HepG2 (cell line): ENCODE data around the gene XRCC1. TPM values are rescaled to one million over a fixed set of nuclear protein-coding genes. Genes with fewer than 3 reads are reported as not detected.

Experiments used
- AGO2 ChIP-seq: fragments of 200-400 bp; formaldehyde crosslinking; optimal IDR thresholded peaks from 2 replicates; pipeline ENCODE3; 2017; ENCODE audit warnings: mild to moderate bottlenecking, low read depth, low read length, moderate library complexity
- DR1 ChIP-seq: sonication (generic); formaldehyde crosslinking; IDR thresholded peaks from 2 replicates; pipeline ENCODE4 v1.8.0; 2021; ENCODE audit warnings: mild to moderate bottlenecking, missing genetic modification reagents, inconsistent platforms
- ETV5 ChIP-seq: IDR thresholded peaks from 2 replicates; pipeline ENCODE4 v1.6.1; 2018; ENCODE audit warnings: missing biosample characterization, missing genetic modification reagents, inconsistent platforms, borderline replicate concordance
- FOSL2 ChIP-seq: sonication (generic); formaldehyde crosslinking; IDR thresholded peaks from 2 replicates; pipeline ENCODE4 v1.4.0; 2020; ENCODE audit warnings: missing genetic modification reagents
- NFKBIZ ChIP-seq: IDR thresholded peaks from 2 replicates; pipeline ENCODE4 v1.6.1; 2018; ENCODE audit warnings: missing genetic modification reagents, missing compliant biosample characterization
- NKX3-1 ChIP-seq: sonication (generic); formaldehyde crosslinking; IDR thresholded peaks from 2 replicates; pipeline ENCODE4 v1.5.0; 2020; ENCODE audit warnings: missing genetic modification reagents
- RBM39 ChIP-seq: fragments of 200-400 bp; formaldehyde crosslinking; IDR thresholded peaks from one replicate; pipeline ENCODE4 v1.6.1; 2018; ENCODE audit warnings: antibody characterized with exemption, mild to moderate bottlenecking, low read depth, low read length; ENCODE audit not compliant: poor library complexity, severe bottlenecking
- SP2 ChIP-seq: sonication (generic); formaldehyde crosslinking; IDR thresholded peaks from 2 replicates; pipeline ENCODE4 v1.5.1; 2020; ENCODE audit warnings: mild to moderate bottlenecking, missing genetic modification reagents
- ZC3H13 ChIP-seq: sonication (generic); formaldehyde crosslinking; IDR thresholded peaks from 2 replicates; pipeline ENCODE4 v1.8.1; 2023; ENCODE audit warnings: mild to moderate bottlenecking, missing genetic modification reagents, moderate library complexity
- ZFP41 ChIP-seq: sonication (generic); formaldehyde crosslinking; IDR thresholded peaks from 2 replicates; pipeline ENCODE4 v1.4.0; 2020; ENCODE audit warnings: mild to moderate bottlenecking, missing genetic modification reagents, borderline replicate concordance
- ZNF121 ChIP-seq: sonication (generic); formaldehyde crosslinking; IDR thresholded peaks from 2 replicates; pipeline ENCODE4 v1.5.0; 2020; ENCODE audit warnings: mild to moderate bottlenecking, missing genetic modification reagents
- ZNF333 ChIP-seq: sonication (generic); formaldehyde crosslinking; IDR thresholded peaks from 2 replicates; pipeline ENCODE4 v1.4.0; 2020; ENCODE audit warnings: mild to moderate bottlenecking, missing genetic modification reagents, borderline replicate concordance
- ZNF44 ChIP-seq: sonication (generic); formaldehyde crosslinking; IDR thresholded peaks from 2 replicates; pipeline ENCODE4 v1.5.1; 2020; ENCODE audit warnings: mild to moderate bottlenecking, missing genetic modification reagents
- ZNF451 ChIP-seq: sonication (generic); formaldehyde crosslinking; IDR thresholded peaks from 2 replicates; pipeline ENCODE4 v1.5.0; 2020; ENCODE audit warnings: mild to moderate bottlenecking, missing genetic modification reagents
- ZNF614 ChIP-seq: IDR thresholded peaks from 2 replicates; pipeline ENCODE4 v1.6.1; 2018; ENCODE audit warnings: missing biosample characterization, missing genetic modification reagents, inconsistent platforms, borderline replicate concordance
- polyA plus RNA-seq, 8 experiments: library from polyadenylated mRNA; depleted of rRNA in 3 of 8; stranded (reverse) in 7 of 8; unstranded in 1 of 8; fragments of >200 nt; fragmentation: Illumina TruSeq in 4 of 8; extraction: Trizol in 4 of 8; gene quantifications; 2 replicates each; pipeline versions ENCODE4 v1.2.1 to v1.2.3, GENCODE V29; 2011 to 2016; ENCODE audit warnings: low read depth in 4 of 8, missing spikeins in 1 of 8, mixed read lengths in 1 of 8; ENCODE audit not compliant: insufficient read depth in 1 of 8
- total RNA-seq, 5 experiments: library from RNA; depleted of rRNA; stranded (reverse); fragments of >200 nt; fragmentation: Illumina TruSeq; extraction: Trizol; gene quantifications; 2 replicates each; pipeline ENCODE4 v1.2.3, GENCODE V29; 2016; ENCODE audit warnings: low read depth in 1 of 5
- TF ChIP-seq, protein P1 (sequence below): sonication (generic); formaldehyde crosslinking; IDR thresholded peaks from 2 replicates; pipeline ENCODE4 v1.4.0; 2020; ENCODE audit warnings: missing genetic modification reagents
- TF ChIP-seq, protein P2 (sequence below): sonication (generic); formaldehyde crosslinking; IDR thresholded peaks from 2 replicates; pipeline ENCODE4 v1.5.1; 2020; ENCODE audit warnings: mild to moderate bottlenecking, moderate library complexity, missing genetic modification reagents
- TF ChIP-seq, protein P3 (sequence below): sonication (generic); formaldehyde crosslinking; IDR thresholded peaks from 2 replicates; pipeline ENCODE4 v1.8.0; 2022; ENCODE audit warnings: missing genetic modification reagents, mild to moderate bottlenecking, borderline replicate concordance
- TF ChIP-seq, protein P4 (sequence below): sonication (generic); formaldehyde crosslinking; IDR thresholded peaks from 2 replicates; pipeline ENCODE4 v1.8.0; 2022; ENCODE audit warnings: mild to moderate bottlenecking, missing genetic modification reagents

Gene XRCC1
- total and polyA plus RNA-seq, 2 of the 13 experiments (the other 11 are each of a cell fraction or from before 2014, with no cell fraction given) = 24.7 to 26.3 TPM

DNA sequence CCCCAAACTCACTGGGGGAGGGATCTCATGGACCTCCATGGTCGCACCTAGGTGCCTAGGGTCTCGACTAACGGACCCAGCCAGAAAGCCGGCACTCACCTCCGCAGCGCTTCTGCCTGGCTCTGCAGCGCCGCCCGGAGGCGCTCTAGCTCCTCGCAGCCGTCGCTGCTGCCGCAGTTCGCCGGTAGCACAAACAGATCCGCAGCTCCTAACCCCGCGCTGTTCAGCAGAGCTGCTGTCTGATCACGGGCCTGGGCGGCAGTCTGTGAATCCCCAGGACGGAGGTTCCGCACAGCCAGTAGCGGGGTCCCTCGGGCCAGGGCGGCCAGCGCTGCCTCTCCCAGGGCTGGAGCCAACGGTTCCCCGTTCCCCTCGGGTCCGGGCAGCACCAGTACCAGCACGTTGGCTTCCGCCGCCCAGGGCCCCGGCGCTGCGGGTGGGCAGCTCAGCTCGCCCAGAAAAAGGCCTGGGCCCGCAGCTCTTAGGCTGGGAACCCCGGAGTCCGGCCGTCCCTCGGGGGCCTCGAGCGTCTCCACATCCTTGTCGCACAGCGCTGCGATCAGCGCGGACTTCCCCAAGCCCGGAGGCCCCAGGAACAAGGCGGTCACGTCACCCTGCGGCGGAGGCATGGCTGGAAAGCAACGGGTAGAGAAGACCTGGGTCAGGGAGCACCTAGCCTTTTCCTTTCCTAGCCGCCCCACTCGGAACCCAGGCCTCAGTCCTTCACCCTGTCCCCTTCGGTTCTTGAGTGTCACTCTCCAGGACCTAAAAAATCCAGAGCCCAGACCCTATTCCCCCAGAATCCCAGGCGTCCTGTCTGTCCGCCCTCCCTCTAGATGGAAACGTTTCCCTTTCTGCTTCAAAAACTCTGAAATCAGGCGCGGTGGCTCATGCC is 19.6 kb upstream of the XRCC1 start (continued):
- TF ChIP-seq, protein P1, sequence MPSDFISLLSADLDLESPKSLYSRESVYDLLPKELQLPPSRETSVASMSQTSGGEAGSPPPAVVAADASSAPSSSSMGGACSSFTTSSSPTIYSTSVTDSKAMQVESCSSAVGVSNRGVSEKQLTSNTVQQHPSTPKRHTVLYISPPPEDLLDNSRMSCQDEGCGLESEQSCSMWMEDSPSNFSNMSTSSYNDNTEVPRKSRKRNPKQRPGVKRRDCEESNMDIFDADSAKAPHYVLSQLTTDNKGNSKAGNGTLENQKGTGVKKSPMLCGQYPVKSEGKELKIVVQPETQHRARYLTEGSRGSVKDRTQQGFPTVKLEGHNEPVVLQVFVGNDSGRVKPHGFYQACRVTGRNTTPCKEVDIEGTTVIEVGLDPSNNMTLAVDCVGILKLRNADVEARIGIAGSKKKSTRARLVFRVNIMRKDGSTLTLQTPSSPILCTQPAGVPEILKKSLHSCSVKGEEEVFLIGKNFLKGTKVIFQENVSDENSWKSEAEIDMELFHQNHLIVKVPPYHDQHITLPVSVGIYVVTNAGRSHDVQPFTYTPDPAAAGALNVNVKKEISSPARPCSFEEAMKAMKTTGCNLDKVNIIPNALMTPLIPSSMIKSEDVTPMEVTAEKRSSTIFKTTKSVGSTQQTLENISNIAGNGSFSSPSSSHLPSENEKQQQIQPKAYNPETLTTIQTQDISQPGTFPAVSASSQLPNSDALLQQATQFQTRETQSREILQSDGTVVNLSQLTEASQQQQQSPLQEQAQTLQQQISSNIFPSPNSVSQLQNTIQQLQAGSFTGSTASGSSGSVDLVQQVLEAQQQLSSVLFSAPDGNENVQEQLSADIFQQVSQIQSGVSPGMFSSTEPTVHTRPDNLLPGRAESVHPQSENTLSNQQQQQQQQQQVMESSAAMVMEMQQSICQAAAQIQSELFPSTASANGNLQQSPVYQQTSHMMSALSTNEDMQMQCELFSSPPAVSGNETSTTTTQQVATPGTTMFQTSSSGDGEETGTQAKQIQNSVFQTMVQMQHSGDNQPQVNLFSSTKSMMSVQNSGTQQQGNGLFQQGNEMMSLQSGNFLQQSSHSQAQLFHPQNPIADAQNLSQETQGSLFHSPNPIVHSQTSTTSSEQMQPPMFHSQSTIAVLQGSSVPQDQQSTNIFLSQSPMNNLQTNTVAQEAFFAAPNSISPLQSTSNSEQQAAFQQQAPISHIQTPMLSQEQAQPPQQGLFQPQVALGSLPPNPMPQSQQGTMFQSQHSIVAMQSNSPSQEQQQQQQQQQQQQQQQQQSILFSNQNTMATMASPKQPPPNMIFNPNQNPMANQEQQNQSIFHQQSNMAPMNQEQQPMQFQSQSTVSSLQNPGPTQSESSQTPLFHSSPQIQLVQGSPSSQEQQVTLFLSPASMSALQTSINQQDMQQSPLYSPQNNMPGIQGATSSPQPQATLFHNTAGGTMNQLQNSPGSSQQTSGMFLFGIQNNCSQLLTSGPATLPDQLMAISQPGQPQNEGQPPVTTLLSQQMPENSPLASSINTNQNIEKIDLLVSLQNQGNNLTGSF (CRISPR knock-in tag) = 0 out of 2 replicates have a peak, but pooled peaks have one; percentile 15
- TF ChIP-seq ZNF121 (CRISPR knock-in tag) (peak; percentile 91), AGO2 (peak; percentile 51), SP2 (CRISPR knock-in tag) (no peak), FOSL2 (CRISPR knock-in tag) (0 out of 2 replicates have a peak, but pooled peaks have one; percentile 12), ZFP41 (no peak), RBM39 (no peak), DR1 (CRISPR knock-in tag) (no peak), ZNF614 (no peak), ETV5 (CRISPR knock-in tag) (0 out of 2 replicates have a peak, but pooled peaks have one; percentile 16), ZNF451 (CRISPR knock-in tag) (no peak; the same call in 1 of the 2 replicates), ZNF44 (CRISPR knock-in tag) (0 out of 2 replicates have a peak, but pooled peaks have one; percentile 51), ZC3H13 (CRISPR knock-in tag) (peak; percentile 34; the same call in 1 of the 2 replicates), ZNF333 (CRISPR knock-in tag) (peak; percentile 22; the same call in 1 of the 2 replicates), NKX3-1 (0 out of 2 replicates have a peak, but pooled peaks have one; percentile 7), NFKBIZ (CRISPR knock-in tag) (no peak)
- TF ChIP-seq, protein P2, sequence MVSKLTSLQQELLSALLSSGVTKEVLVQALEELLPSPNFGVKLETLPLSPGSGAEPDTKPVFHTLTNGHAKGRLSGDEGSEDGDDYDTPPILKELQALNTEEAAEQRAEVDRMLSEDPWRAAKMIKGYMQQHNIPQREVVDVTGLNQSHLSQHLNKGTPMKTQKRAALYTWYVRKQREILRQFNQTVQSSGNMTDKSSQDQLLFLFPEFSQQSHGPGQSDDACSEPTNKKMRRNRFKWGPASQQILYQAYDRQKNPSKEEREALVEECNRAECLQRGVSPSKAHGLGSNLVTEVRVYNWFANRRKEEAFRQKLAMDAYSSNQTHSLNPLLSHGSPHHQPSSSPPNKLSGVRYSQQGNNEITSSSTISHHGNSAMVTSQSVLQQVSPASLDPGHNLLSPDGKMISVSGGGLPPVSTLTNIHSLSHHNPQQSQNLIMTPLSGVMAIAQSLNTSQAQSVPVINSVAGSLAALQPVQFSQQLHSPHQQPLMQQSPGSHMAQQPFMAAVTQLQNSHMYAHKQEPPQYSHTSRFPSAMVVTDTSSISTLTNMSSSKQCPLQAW = peak; percentile 48; the same call in 1 of the 2 replicates
- TF ChIP-seq, protein P3, sequence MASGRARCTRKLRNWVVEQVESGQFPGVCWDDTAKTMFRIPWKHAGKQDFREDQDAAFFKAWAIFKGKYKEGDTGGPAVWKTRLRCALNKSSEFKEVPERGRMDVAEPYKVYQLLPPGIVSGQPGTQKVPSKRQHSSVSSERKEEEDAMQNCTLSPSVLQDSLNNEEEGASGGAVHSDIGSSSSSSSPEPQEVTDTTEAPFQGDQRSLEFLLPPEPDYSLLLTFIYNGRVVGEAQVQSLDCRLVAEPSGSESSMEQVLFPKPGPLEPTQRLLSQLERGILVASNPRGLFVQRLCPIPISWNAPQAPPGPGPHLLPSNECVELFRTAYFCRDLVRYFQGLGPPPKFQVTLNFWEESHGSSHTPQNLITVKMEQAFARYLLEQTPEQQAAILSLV (CRISPR knock-in tag) = no peak
- TF ChIP-seq, protein P4, sequence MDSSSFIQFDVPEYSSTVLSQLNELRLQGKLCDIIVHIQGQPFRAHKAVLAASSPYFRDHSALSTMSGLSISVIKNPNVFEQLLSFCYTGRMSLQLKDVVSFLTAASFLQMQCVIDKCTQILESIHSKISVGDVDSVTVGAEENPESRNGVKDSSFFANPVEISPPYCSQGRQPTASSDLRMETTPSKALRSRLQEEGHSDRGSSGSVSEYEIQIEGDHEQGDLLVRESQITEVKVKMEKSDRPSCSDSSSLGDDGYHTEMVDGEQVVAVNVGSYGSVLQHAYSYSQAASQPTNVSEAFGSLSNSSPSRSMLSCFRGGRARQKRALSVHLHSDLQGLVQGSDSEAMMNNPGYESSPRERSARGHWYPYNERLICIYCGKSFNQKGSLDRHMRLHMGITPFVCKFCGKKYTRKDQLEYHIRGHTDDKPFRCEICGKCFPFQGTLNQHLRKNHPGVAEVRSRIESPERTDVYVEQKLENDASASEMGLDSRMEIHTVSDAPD (CRISPR knock-in tag) = no peak
